ENCODE results near the gene ADORA2A.

GRCh38 chr22:24444729-24445466, 17.5 kb downstream of the ADORA2A start:
- TF ChIP-seq ZSCAN20 (CRISPR knock-in tag; IDR thresholded peaks at IDR 0.05) (no peak), CTCF (IDR thresholded peaks at IDR 0.05) (no peak), POLR2A (IDR thresholded peaks at IDR 0.05; ENCODE audit: low read length) (no peak), ELK1 (IDR thresholded peaks at IDR 0.05; ENCODE audit: low read depth, low read length) (no peak), EP300 (IDR thresholded peaks at IDR 0.05) (no peak), RAD21 (conservative IDR thresholded peaks at IDR 0.05 in 1 of 2, IDR thresholded peaks at IDR 0.05 in 1 of 2) (no peak), USF2 (IDR thresholded peaks at IDR 0.05) (no peak), REST (IDR thresholded peaks at IDR 0.05) (no peak)

Data from A549 (cell line).